Left renal pelvis (tissue), 4 donors: ENCODE data around the gene CCDC149. TPM values are rescaled to one million over a fixed set of nuclear protein-coding genes. Genes with fewer than 3 reads are reported as not detected.

Experiments used
- DNase-seq, 4 donors: peaks; one replicate each; pipeline ENCODE4 v3.0.0-alpha.2; 2013; ENCODE audit warnings: low read depth in 4 of 4, low spot score in 3 of 4
- polyA plus RNA-seq, 4 donors: library from polyadenylated mRNA; unstranded; fragments of 120-200 nt; gene quantifications; one replicate each; pipeline ENCODE4 v1.2.1, GENCODE V29; 2013; ENCODE audit not compliant: insufficient read length in 4 of 4

The CCDC149 gene
- 10 to 100 TPM; 12.9 to 21.6 (median 19.4) TPM for polyA plus RNA-seq

GRCh38 chr4:24912252-24913118 lies at the start of gene CCDC149:
Gene CCDC149 (minus strand): TSS chr4:24913042. CDS start chr4:24912864, 178 bp downstream.
- DNase-seq, result peak; percentile 48 to 63 (median 52)

- no peak for DNase-seq
Observed at GRCh38 chr4:24957886-24958285, 45.0 kb upstream of the CCDC149 start.

GRCh38 chr4:24956763-24957162 lies 43.9 kb upstream of the CCDC149 start:
- DNase-seq, result no peak

GRCh38 chr4:24956091-24956490 lies 43.2 kb upstream of the CCDC149 start:
- no peak for DNase-seq

GRCh38 chr4:24952667-24953066 lies 39.8 kb upstream of the CCDC149 start:
- no peak for DNase-seq

- DNase-seq, result no peak
Observed at GRCh38 chr4:24949970-24950369, 37.1 kb upstream of the CCDC149 start.

- no peak for DNase-seq
Observed at GRCh38 chr4:24937917-24938281, 25.1 kb upstream of the CCDC149 start.

- DNase-seq, result no peak
Observed at GRCh38 chr4:24937176-24937916, 24.5 kb upstream of the CCDC149 start.

GRCh38 chr4:24935856-24936255 lies 23.0 kb upstream of the CCDC149 start:
- DNase-seq, result no peak

GRCh38 chr4:24934311-24934710 lies 21.5 kb upstream of the CCDC149 start:
- DNase-seq, result no peak

- DNase-seq, result no peak
Observed at GRCh38 chr4:24933684-24934275, 20.9 kb upstream of the CCDC149 start.

- DNase-seq, result no peak
Observed at GRCh38 chr4:24932515-24933225, 19.8 kb upstream of the CCDC149 start.

- DNase-seq, result no peak
Observed at GRCh38 chr4:24930151-24930550, 17.3 kb upstream of the CCDC149 start.

- DNase-seq, result no peak
Observed at GRCh38 chr4:24928708-24929107, 15.9 kb upstream of the CCDC149 start.

GRCh38 chr4:24927049-24927448 lies 14.2 kb upstream of the CCDC149 start:
- no peak for DNase-seq

- DNase-seq, result peak in 1 of 4 donors; percentile 17
Observed at GRCh38 chr4:24924309-24924781, 11.5 kb upstream of the CCDC149 start.

- no peak for DNase-seq
Observed at GRCh38 chr4:24923550-24923949, 10.7 kb upstream of the CCDC149 start.

- no peak for DNase-seq
Observed at GRCh38 chr4:24923002-24923401, 10.2 kb upstream of the CCDC149 start.

- no peak for DNase-seq
Observed at GRCh38 chr4:24922416-24922815, 9.6 kb upstream of the CCDC149 start.

GRCh38 chr4:24921491-24921890 lies 8.6 kb upstream of the CCDC149 start:
- peak in 1 of 4 donors; percentile 19 for DNase-seq

- no peak for DNase-seq
Observed at GRCh38 chr4:24920008-24920407, 7.2 kb upstream of the CCDC149 start.
